Measurements from ENCODE around the gene RBM19.

The RBM19 gene

DNA sequence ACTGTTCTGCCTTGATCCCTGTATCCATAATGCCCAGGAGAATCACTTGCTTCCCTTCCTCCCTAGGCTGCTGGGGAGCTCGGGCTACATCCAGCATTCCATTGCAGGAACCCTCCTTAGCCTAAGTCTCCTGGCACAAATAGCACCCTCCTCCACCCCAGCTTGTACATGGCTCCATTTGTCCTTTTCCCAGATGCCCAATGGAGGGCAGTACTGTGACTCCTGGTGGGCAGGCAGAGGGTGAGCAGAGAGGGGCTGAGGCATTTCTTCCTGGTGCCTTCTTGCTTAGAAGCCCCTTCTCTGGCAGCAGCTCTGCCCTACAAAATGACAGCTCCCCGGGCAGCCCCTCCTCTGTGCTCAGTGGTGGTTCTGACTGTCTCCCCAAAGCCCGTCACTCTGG is 86.5 kb downstream of the RBM19 start:
- no peak for DNase-seq

- DNase-seq, result no peak
Measured at GRCh38 chr12:113877607-113878006, 88.5 kb downstream of the RBM19 start.

DNA sequence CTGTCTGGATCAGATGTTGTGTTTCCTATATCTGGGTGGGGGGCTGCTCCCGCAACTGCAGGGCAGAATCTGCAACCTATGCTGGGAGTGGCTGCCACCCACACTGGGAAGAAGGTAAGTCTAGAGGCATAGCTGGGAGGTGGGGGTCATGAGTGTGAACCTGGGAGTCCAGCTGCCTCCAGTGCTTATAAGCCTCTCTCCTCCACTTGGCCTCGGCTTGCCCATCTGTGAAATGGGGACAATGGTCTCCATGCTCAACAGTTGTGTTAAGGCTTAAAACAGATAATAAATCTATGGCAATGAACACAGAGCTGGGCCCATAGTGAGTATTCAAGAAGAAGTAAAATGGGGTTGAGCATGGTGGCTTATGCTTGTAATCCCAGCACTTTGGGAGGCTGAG is 90.0 kb downstream of the RBM19 start:
- DNase-seq, result no peak

- DNase-seq, result no peak
Measured at GRCh38 chr12:113875691-113876090, 90.4 kb downstream of the RBM19 start.

- no peak for DNase-seq
Measured at GRCh38 chr12:113874999-113875561, 91.0 kb downstream of the RBM19 start.

DNA sequence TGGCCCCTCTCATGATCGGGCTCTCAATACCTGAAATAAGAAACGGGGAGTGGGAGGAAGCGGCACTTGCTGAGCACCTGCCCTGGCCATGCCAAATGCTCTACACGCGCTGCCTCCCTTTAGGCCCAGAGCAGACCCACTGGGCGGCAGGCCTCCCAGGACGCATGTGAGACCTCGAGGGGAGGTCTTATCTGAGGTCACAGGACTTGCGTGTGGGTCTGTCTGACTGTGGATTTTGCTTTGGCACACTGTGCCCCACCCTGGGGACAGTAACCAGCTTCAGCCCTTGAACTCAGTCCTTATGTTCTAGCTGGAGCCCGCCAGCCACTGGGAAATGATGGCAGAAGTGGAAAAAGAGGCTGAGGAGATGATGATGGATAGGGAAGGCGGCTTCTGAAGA is 91.8 kb downstream of the RBM19 start:
- no peak for DNase-seq

DNA sequence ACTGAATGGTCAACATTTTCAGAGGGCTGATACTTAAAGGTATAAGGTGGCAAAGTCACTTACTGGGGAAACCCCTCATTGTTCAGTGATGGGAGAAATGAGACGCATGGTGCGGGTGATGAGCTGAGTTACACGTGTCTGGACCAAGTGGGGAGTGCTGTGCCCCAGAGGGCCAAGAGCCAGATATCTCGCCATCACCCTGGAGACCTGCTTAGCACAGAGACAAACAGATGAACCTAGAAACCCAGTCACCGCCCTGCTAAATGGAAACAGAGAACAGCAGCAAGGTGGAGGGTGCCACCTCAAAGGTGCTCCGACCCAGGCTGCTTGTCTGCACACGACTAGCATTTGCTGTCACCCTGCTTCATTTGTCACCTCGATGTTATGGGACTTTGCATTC is 92.4 kb downstream of the RBM19 start:
- DNase-seq, result no peak

DNA sequence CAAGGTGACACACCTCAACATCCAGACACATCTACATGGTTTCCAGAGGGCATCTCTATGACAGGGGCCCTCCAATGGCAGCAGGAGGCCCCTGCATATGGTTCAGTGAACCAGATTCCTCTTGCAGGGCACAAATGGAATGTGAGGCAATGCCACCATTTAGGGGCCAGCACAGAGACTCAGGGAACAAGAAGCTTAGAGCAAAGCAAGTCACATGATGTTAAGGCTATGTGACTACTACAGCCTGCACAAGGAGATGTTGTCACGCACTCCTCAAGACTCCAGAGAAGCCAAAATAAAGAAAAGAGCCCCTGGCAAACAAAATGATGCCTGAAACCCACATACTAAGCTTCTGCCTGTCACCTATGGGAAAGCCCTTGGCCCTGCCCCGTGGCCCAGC is 95.2 kb downstream of the RBM19 start:
- DNase-seq, result no peak

GRCh38 chr12:113870035-113870434 is 96.1 kb downstream of the RBM19 start:
- DNase-seq, result no peak

DNA sequence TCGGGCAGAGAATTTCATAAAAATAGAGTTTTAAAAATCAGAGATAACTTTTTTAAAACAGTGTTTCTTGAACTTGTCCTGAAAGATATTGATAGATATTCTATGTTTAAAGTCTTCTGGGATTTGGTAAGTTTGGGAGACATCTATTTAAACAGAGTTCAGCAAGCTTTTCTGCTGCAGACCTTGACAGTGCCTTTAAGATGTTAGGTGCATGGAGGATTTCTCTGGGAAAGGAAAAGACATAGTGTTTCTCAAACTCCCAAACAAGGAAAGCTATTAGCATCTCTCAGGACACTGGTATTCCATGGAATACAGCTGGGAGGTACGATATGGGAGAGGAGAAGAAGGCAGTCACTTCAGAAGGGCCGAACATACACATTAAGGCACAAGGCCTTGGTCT is 97.8 kb downstream of the RBM19 start:
- DNase-seq, result no peak

DNA sequence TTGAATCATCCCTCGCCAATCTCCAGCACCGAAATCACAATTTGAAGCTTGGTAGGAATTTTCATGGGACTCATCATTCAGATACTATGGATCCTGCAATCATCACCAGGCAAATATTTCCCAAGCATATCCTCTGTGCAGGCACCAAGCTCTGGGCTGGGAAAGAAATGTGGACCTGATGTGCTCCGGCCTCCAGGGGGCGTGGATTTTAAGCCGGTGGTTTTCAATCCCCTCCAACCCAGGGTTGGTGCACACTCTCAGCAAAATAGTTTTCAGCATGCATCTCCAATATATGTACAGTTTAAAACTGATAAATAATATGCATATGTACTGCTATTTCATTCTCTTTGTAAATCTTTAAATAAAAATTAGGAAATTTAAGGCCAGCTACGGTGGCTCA is 98.9 kb downstream of the RBM19 start:
- DNase-seq, result no peak

- DNase-seq, result no peak
Measured at GRCh38 chr12:113866496-113866895, 99.6 kb downstream of the RBM19 start.

GRCh38 chr12:113863455-113863845 is 102.7 kb downstream of the RBM19 start:
- no peak for DNase-seq

GRCh38 chr12:113862590-113863454 is 103.3 kb downstream of the RBM19 start:
- no peak for DNase-seq

DNA sequence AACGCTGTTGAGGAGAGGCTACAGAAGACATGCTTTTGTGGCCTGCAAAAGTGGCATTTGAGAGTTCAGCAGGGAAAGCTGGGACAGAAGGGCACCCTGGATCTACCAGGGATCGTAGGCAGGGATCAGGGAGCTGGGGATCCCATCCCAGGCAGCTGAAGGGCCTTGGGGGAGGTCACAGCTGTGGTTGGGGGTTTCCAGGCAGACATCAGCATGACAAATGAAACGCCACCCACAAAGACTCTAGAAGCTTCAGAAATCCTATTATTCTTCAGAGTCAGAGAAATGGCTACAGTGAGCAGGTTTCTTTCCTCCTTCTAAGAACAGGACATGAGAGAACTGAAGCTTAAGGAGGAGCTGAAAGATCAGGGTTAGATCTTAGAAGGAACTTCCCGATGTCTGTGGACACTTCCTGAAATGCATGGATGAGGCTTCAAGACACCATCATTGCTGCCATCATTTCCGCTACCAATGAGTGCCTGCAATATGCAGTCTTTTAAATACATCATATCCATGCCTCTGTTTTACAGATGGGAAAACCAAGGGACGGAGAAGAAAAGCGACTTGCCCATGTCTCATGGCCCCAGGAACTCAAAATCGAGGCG is 104.3 kb downstream of the RBM19 start:
- no peak for DNase-seq

GRCh38 chr12:113860950-113861349 is 105.2 kb downstream of the RBM19 start:
- no peak for DNase-seq

- DNase-seq, result no peak
Measured at GRCh38 chr12:113860059-113860820, 105.9 kb downstream of the RBM19 start.

- no peak for DNase-seq
Measured at GRCh38 chr12:113858841-113859386, 107.2 kb downstream of the RBM19 start.

DNA sequence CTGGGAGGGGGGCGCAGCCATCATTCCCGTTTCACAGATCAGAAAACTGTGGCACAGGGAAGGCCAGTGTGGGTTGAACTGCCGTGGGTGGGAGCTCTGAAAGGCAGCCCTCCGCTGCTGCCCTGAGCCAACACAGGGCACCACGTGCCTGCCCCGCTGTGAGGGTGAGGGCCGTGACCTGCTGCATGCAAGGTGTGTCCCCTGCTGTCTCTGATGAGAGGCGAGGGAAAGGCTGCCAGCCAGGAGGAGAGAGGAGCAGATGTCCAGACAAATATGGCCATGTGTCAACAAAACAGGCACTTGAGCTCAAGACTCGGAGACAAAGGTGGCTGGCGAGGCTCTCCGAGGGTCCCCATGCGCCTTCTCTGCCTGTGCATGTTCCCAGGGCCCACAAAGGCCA is 108.8 kb downstream of the RBM19 start:
- no peak for DNase-seq

- DNase-seq, result no peak
Measured at GRCh38 chr12:113855998-113856397, 110.1 kb downstream of the RBM19 start.

DNA sequence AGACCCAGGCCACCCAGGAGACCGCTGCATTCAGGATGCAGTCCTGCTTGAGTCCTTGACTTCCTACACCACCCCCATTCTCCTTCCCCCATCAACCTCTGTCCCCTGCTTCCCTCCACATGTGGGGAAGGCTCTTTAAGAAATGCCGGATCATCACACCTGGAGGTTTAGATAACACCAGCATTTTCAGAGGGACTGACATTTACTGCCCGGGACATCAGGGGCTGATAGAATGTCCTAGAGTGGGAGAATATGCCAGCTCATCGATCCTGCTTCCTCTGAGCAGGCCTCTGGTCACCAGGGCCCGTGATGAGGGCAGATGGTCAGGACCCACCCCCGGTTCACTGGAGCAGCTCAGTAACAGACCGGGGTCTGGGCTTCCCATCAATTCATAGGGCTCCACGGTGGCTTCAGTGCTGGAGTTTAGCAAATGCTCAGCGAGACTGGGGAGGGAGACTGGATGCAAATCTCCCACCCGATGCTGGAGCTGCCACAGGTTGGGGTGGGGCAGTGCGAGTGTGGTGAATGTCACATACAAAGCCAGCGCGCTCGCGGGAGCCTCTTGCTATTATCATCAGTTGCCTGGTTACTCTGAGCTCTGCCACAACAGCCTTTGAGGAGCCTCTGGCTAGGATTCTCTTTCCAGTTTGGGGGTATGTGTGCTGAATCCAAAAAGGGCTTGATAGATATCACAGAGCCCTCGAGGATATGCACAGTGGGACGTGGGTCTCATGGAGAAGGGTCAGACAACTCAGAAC is 111.6 kb downstream of the RBM19 start:
- DNase-seq, result no peak

GRCh38 chr12:113853491-113853890 is 112.6 kb downstream of the RBM19 start:
- DNase-seq, result no peak
